ENCODE data around the gene SLC30A4. TPM values are rescaled to one million over a fixed set of nuclear protein-coding genes. Genes with fewer than 3 reads are reported as not detected.

SLC30A4 gene
- total RNA-seq, 1 experiment from 2014 or later, result not detected

DNA sequence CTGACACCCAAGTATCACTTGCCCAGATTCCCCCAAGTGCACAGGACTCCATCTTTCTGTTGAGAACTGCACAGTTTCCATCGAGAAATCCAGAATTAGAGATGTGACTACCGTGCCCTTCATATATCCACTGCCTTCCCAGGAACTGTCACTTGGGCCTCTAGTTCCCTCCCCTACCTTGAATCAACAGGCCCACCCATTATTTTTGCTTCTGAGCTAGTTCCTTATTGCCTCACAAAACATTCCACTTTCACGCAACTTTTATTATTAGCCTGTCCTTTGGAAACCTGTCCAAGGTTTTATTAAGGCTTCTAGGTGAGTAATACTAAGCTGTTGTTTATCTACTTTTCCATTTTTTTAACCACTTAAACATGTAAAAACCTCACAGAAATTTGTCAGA is 17.1 kb upstream of the SLC30A4 start:
- Histone ChIP-seq H3K79me1 (ENCODE audit: insufficient read depth, low read depth, low read length, poor library complexity, severe bottlenecking) (no peaks in the 10 kb centered on the region), H4K20me1 (ENCODE audit: control insufficient read depth, insufficient read depth, insufficient read length) (no peaks in the 10 kb centered on the region), H3K79me2 (ENCODE audit: insufficient read depth, low read length) (no peaks in the 10 kb centered on the region), H4K91ac (ENCODE audit: insufficient read length, low read depth, low read length) (no peak overlapping the region), H2BK15ac (ENCODE audit: low read depth, low read length) (no peak overlapping the region), H2BK120ac (ENCODE audit: low read depth, low read length, poor library complexity, severe bottlenecking) (no peak overlapping the region), H3K4ac (ENCODE audit: low read depth, low read length) (no peak overlapping the region), H2BK5ac (ENCODE audit: insufficient read length, low read length) (no peak overlapping the region), H3K23ac (ENCODE audit: insufficient read length, low read depth, low read length) (no peak overlapping the region), H4K5ac (ENCODE audit: insufficient read length, low read depth, low read length) (no peak overlapping the region), H3K27me3 (ENCODE audit: insufficient read depth, low read length) (no peaks in the 10 kb centered on the region), H2AFZ (ENCODE audit: low read length) (no peak overlapping the region), H3K27ac (ENCODE audit: insufficient read length, low read depth, low read length) (no peak overlapping the region), H3K9ac (ENCODE audit: extremely low read depth, insufficient read length, low read length) (no peak overlapping the region), H3K56ac (ENCODE audit: insufficient read length, low read depth, low read length) (no peak overlapping the region), H4K8ac (replicated peaks; ENCODE audit: insufficient read length, low read depth, low read length) (no peak overlapping the region), H2BK20ac (ENCODE audit: low read depth, low read length, poor library complexity, severe bottlenecking) (no peak overlapping the region), H3K9me3 (ENCODE audit: control insufficient read depth, low read depth, low read length) (no peaks in the 10 kb centered on the region), H3K4me1 (ENCODE audit: insufficient read depth, low read length) (no peaks in the 10 kb centered on the region), H3K18ac (ENCODE audit: insufficient read length, low read depth, low read length) (no peak overlapping the region), H3T11ph (ENCODE audit: low read length) (no peak overlapping the region), H2BK12ac (ENCODE audit: insufficient read length, low read depth, low read length) (no peak overlapping the region), H2AK5ac (ENCODE audit: insufficient read length, low read length) (no peak overlapping the region), H3K14ac (ENCODE audit: insufficient read depth, low read length) (no peak overlapping the region), H3K23me2 (ENCODE audit: insufficient read length, low read depth, low read length, poor library complexity, severe bottlenecking) (no peaks in the 10 kb centered on the region), H3K4me2 (ENCODE audit: insufficient read depth, insufficient read length, low read length) (no peak overlapping the region)
- H3K27me3 Mint-ChIP-seq (ENCODE audit: low read depth), result peaks cover 10% of the 10 kb centered on the region
- no peak for TF ChIP-seq CTCF (conservative IDR thresholded peaks at IDR 0.05)
- DNase-seq, result no peak
- peaks cover 13 to 14% of the 10 kb centered on the region in 2 experiments for H3K4me1 Mint-ChIP-seq
- H3K36me3 Mint-ChIP-seq (ENCODE audit: insufficient read depth in 1 of 3, low read depth in 3 of 3), result no peaks in the 10 kb centered on the region
- H3K27ac Mint-ChIP-seq, result no peak overlapping the region
- WGBS (ENCODE audit: extremely low coverage, insufficient read length, low lambda C conversion rate), result no CpG with 5 or more reads among the region's 3 CpGs
- no peak overlapping the region for H3K4me3 Mint-ChIP-seq
- H3K9me3 Mint-ChIP-seq, result no peaks in the 10 kb centered on the region

Measured in H9 (cell line).